Ramos (cell line): Measurements from ENCODE around the gene PEMT.

Experiments
- in situ Hi-C: fragments of 300-500 bp; cut with MboI; formaldehyde crosslinking; loops from one replicate; pipeline ENCODE4 v1.14.3; 2022; ENCODE audit warnings: low sequenced_read_pairs; ENCODE audit not compliant: unreplicated experiment

Gene PEMT

GRCh38 chr17:17556671-17557070 lies 34.8 kb downstream of the PEMT start:
- in situ Hi-C loops = no loop called here

- in situ Hi-C loops = no loop called here
These were observed 35.6 kb downstream of the PEMT start for GRCh38 chr17:17555906-17556305.

- in situ Hi-C loops = no loop called here
These were observed 36.4 kb downstream of the PEMT start for GRCh38 chr17:17555151-17555550.

DNA sequence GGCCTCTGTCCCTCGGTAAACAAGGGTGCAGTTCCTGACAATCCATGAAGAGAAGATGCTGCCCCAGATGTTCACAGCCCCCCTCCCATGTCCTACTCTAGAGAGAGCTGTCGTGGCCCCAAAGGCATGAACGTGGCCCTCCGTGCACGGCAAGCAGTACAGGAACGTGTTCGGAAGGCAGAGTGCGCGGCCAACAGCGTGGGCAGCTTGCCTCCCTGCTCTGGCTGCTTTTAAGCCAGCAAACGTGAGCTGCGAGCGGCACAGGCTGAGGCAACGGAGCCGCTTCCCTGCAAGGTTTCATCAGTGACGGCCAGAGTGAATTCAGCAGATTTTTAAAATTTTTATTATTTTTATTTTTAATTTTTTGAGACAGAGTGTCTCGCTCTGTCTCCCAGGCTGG lies 37.2 kb downstream of the PEMT start:
- in situ Hi-C loops = no loop called here

DNA sequence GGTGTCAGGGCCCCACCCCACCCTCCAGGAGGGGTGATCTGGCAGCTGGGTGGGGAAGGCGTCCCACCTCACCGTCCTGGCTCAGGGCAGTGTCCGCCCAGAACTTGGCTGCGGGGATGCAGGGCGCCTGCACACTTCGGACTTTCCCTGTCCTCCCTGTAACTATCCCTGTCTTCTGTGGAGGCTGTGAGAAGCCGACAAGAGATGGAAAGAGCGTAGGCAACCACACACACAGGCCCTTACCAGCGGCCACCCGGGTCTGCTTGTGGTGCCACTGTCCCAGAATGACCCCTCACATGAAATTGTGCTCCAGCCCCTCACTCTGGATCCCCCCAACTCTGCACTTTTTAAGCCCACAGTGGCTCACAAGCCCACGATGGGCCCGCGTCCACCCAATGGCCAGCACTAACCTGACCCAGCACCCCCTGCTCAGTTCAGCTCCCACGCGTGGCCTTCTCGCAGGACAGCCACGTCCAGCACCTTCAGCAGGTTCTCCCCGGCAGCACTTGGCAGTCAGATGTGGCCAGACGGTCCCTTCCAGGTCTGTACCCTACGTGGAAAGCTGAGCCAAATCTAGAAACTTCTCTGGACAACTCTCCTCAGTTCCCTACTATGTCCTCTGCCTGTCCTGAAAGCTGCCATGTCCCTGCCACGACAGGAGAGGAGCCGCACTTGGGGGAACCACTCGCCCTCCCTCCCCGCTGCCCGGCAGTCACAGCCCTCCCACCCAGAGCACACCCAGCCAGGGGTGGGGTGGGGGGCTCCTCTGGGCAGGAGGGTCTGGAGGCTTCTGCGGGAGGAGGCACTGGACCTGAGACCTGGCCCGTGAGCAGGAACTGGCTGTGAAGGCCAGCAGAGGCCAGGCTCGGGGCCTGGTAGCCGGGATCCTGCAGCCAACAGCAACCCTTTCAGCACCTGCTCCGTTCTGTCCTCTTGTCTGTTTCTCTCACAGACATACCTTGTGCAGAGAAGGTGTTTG lies 38.0 kb downstream of the PEMT start:
- in situ Hi-C loops = no loop called here

DNA sequence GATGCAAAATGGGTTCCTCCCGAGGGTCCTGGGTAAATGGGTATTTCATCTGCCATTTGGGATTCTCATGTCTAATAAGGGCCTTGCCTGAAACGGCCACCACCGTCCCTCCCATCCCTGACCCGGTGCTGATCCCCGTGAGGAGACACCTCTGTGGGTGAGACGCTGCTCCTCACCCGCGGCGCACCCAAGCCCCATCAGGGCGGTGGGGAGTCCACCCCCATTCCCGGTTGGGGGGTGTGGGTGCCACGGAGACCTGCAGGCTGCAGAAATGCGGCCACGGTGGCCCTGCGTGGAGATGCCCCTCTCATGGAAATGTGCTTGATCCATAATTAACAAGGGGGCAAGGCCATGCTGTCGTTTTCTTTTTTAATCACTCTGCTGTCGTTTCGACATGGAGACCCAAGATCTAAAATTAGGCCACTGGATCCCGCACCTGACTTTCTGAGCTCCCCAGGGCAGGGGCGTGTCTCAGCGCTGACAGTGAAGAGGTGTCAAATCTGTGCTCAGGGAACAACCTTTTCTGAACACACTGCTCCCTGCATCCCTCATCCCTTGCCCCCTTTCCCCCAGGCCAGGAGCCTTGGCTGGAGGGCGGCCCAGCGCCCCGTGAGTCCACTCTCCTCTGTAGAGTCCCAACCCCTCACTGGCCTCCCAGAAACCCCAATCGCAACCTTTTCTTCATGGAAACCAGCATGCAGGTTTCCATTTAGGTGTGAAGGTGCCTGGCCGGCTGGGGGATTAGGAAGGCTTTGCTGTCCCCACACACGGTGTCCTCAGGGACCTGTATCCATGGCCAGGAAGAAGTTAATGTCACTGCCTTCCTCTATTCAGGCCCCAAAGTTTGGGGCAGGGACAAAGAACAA lies 38.9 kb downstream of the PEMT start:
- in situ Hi-C loops = no loop called here

- in situ Hi-C loops = no loop called here
These were observed 40.1 kb downstream of the PEMT start for GRCh38 chr17:17551361-17551760.

DNA sequence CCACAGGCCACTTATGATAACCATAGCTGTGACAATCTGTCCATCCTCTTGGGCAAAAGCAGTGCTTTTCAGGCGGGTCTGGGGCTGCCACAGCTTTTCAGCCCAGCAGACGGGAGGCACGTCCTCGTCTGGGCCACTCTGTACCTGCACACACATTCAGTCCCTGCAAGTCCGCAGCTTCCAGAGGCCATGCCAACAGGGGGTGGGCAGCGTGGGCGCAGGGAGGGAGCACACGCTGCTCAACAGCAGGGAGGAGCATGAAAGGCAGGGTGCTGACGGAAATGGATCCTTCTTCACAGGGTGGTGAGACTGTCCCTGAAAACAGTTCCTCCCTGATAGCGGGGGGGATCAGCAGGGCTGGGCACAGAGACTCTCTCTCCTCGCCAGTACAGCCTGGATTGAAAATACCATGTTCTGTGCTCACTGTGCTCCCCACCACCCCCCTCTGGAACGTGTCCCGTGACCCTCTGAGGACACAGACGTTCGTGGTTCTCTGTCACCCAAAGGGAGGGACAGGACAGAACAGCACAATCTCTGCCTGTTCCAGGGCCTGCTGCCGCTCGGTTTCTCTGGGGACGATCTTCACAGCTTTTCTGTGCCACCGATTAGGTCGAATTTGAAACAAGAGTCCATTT lies 41.7 kb downstream of the PEMT start:
- in situ Hi-C loops = no loop called here

GRCh38 chr17:17548044-17548443 lies 43.5 kb downstream of the PEMT start:
- in situ Hi-C loops = no loop called here

DNA sequence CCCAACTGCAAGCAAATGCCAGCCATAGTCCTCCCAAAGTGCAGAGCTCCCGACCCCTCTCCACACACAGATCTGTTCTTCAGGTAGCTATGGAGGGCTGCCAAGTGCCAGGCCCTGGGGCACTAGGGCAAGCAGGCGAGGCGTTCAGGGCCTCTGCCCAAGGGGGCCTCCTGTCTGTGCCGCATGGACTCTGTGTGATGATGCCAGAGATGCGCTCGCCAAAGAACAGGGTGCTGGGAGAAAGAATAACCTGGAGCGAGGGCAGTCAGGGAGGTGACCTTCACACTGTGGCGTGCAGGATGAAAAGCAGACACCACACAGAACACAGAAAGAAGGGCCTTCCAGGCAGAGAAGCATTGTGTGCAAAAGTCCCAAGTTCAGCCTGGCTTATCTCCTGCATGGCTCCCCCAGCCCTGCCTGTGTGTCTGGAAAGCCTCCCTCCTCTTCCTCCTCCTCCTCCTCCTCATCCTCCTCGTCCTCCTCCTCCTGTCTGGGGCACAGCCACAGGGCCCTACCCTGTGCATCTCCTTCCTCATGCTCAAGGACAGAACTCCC lies 44.2 kb downstream of the PEMT start:
- in situ Hi-C loops = no loop called here

- in situ Hi-C loops = no loop called here
These were observed 44.9 kb downstream of the PEMT start for GRCh38 chr17:17546399-17547185.

GRCh38 chr17:17545984-17546383 lies 45.5 kb downstream of the PEMT start:
- in situ Hi-C loops = no loop called here

DNA sequence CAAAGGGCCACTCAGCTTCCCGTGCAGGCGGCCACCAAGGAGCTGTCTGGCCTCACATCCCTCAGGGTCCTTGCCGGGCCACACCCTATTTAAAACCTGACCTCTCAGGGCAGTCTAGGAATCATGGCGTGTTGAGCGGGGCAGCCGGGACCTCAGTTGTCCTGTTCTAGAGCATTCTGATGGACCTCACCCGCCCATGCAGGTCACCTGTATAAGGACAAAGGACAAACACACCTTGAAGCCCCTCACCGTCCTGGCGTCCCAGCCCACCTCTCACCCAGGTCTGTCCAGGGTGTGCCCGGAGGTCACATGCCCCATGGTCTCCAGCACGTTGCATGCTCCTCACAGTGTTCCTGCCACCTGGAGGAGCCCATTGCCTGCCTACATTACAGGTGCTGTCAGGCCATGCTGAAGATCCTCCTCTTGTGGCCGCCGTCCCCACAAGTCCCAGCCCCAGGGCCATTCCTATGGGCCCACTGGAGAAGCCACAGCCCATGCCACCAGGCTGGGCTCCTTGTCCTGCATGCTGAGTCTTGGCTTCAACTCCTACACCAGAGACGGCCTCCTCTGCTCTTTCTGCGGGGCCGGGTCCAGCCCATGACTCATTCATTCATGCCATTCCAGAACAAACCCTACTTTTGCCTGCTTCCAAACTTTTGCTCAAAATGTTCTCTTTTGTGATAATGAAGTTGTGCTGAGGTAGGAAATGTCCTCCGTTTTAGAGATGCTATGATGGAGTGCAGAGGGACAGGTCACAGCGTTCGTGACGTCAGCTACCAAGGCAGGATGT lies 46.3 kb downstream of the PEMT start:
- in situ Hi-C loops = no loop called here

DNA sequence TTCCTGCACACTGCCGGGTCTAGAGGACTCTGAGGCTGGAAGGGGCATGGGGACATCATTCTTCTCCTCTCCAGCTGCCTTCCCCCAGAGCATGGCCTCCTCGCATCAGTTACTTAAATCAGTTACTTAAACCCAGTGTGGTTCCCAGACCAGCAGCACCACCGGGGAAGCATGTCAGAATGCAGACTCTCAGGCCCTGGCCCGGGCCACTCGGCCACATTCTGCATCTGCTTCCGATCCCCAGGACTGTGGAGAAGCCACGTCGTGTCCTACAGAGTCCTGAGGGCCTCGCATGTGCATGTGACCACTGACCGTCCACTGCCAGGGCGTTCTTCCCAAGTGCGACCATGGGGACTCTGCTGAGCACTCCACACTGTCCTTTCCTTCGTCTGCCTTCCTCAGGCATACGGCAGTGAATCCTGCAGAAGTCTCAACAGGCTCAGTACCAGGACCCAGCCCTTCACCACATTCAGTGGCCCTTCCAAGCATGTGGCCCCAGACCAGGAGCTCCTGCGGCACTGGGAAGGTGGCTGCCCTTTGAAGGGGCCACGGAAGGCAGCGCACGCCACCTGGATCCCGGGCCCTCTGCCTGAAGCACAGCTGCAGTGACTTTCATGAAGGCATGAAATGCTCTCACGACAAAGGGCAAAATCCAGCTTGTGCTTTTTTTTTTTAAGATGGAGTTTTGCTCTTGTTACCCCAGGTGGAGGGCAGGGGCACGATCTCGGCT lies 48.4 kb downstream of the PEMT start:
- in situ Hi-C loops = no loop called here

DNA sequence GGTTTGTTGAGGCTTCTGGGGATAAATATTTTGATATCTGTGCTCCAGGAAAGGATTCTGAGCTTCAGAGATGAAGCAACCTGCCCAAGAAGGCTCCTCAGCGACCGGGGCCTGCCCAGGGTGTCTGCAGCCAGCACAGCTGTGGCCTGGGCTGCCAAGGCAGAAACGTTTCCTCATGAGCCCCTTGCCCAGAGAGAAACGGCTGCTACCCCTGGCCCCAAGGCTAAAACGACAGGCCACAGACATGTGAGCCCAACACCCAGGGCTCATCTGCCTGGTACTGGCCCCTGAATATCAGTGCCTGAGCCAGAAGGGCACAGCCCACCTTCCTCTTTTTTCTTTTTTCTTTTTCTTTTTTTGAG lies 49.9 kb downstream of the PEMT start:
- in situ Hi-C loops = no loop called here

DNA sequence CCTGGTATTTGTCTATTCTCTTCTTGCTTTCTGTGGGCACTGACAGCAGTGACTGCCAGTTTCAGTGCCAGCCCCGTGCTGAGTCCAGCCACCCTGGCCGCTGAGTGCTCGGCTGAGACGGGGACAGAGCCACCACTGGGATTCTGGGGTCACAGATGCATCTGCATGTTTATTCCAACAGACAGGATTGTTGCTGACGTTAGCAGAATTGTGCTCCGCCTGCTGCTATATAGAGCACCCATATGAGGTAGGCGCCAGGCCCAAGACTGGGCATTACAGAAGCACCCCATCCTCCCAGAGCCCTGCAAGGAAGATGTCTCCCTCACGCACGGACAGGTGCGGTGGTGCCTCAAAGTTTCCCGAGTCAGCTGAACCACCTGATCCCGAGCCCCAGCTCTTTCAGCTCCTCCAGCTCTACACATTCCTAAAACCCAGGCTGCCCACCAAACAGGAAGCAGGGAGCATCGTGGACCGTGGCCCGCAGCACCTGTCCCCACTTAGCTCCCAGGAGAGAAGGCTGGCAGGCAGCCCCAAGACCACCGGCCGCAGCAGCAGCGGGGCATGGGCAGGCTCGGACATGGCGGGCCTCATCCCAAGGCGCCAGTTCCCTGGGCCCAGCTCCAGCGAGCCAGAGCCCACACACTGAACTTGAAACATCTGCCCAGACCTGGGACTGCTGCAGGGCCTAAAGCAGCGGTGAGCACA lies 50.4 kb downstream of the PEMT start:
- in situ Hi-C loops = no loop called here

DNA sequence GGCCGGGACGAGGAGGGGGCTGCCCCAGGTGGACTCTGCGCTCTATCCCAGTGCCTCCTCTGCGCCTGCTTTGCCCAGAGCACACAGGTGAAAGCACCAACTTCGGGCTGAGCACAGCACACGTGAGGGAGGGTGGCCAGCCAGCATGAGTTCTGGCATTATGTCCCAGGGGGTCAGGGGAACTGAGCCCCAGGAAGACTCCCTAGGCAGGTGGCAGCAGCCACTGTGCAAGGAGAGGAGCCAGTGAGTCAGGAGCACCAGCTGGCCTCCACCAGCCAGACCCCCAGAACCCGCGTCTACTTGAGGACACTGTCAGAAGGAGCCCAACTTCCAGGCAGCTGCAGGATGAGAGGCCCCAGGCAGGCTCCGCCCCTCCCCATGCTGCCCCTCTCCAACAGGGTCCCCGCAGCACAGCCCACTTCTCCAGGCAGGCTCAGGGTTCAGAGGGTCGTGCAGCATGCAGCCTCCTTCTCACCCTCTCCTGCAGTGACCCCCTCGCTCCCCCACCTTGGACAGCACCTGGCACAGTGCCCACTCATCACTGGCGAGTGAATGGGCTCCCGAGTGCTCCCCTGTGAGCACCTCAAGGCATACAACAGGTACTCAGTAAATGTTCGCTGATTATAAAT lies 51.1 kb downstream of the PEMT start:
- in situ Hi-C loops = no loop called here
